ENCODE data around the gene CRIM1. TPM values are rescaled to one million over a fixed set of nuclear protein-coding genes. Genes with fewer than 3 reads are reported as not detected.

CRIM1 gene
- total RNA-seq, 1 experiment from 2014 or later: 27.6 TPM

DNA sequence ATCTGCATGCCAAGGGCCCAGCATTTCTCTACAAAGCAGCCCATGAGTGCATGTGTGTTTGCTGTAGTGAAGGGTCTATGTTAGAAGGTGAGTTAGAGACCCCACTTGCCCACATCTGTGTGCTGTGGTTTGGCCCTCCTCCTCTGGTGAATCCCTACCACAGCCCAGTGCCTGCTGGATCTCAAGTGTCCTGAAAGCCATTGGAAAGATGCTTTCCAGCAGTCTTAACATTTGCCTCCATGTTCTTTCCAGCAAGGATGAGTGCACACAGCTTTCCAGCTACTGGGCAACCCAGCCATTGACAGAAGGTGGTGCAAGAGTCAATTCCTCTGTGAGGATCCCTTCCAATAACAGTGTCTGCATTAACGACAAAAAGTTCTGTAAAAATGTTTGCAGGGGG is 13.6 kb downstream of the CRIM1 start:
- H3K9ac ChIP-seq (ENCODE audit: extremely low read depth, insufficient read length, low read length): no peak overlapping the region
- H4K91ac ChIP-seq (ENCODE audit: insufficient read length, low read depth, low read length): no peak overlapping the region
- H2AFZ ChIP-seq (ENCODE audit: low read length): no peak overlapping the region
- H3K4me2 ChIP-seq (ENCODE audit: insufficient read depth, insufficient read length, low read length): no peak overlapping the region
- H3K23me2 ChIP-seq (ENCODE audit: insufficient read length, low read depth, low read length, poor library complexity, severe bottlenecking): no peaks in the 10 kb centered on the region
- no peaks in the 10 kb centered on the region for H3K27me3 ChIP-seq (ENCODE audit: insufficient read depth, low read length)
- H2BK120ac ChIP-seq (ENCODE audit: low read depth, low read length, poor library complexity, severe bottlenecking): no peak overlapping the region
- H3K4me1 ChIP-seq (ENCODE audit: insufficient read depth, low read length): peaks cover 46% of the 10 kb centered on the region
- no peaks in the 10 kb centered on the region for H3K27me3 Mint-ChIP-seq (ENCODE audit: low read depth)
- H3K36me3 Mint-ChIP-seq (ENCODE audit: insufficient read depth in 1 of 3, low read depth in 3 of 3): no peaks in the 10 kb centered on the region
- no peak overlapping the region for H3K4me3 Mint-ChIP-seq
- no peak overlapping the region for H3T11ph ChIP-seq (ENCODE audit: low read length)
- TF ChIP-seq, protein P1, sequence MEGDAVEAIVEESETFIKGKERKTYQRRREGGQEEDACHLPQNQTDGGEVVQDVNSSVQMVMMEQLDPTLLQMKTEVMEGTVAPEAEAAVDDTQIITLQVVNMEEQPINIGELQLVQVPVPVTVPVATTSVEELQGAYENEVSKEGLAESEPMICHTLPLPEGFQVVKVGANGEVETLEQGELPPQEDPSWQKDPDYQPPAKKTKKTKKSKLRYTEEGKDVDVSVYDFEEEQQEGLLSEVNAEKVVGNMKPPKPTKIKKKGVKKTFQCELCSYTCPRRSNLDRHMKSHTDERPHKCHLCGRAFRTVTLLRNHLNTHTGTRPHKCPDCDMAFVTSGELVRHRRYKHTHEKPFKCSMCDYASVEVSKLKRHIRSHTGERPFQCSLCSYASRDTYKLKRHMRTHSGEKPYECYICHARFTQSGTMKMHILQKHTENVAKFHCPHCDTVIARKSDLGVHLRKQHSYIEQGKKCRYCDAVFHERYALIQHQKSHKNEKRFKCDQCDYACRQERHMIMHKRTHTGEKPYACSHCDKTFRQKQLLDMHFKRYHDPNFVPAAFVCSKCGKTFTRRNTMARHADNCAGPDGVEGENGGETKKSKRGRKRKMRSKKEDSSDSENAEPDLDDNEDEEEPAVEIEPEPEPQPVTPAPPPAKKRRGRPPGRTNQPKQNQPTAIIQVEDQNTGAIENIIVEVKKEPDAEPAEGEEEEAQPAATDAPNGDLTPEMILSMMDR (conservative IDR thresholded peaks at IDR 0.05): no peak
- H3K9me3 Mint-ChIP-seq: no peaks in the 10 kb centered on the region
- no peaks in the 10 kb centered on the region for H4K20me1 ChIP-seq (ENCODE audit: control insufficient read depth, insufficient read depth, insufficient read length)
- no peaks in the 10 kb centered on the region for H3K9me3 ChIP-seq (ENCODE audit: control insufficient read depth, low read depth, low read length)
- H3K27ac Mint-ChIP-seq: peak overlapping the region in 2 of 3 experiments; percentile 13 to 85; a peak in 2 of 7 replicates
- H2AK5ac ChIP-seq (ENCODE audit: insufficient read length, low read length): no peak overlapping the region
- no peak overlapping the region for H3K4ac ChIP-seq (ENCODE audit: low read depth, low read length)
- H4K5ac ChIP-seq (ENCODE audit: insufficient read length, low read depth, low read length): no peak overlapping the region
- no peak overlapping the region for H2BK20ac ChIP-seq (ENCODE audit: low read depth, low read length, poor library complexity, severe bottlenecking)
- H3K56ac ChIP-seq (ENCODE audit: insufficient read length, low read depth, low read length): no peak overlapping the region
- H3K23ac ChIP-seq (ENCODE audit: insufficient read length, low read depth, low read length): no peak overlapping the region
- H3K14ac ChIP-seq (ENCODE audit: insufficient read depth, low read length): no peak overlapping the region
- H4K8ac ChIP-seq (replicated peaks; ENCODE audit: insufficient read length, low read depth, low read length): no peak overlapping the region
- peaks cover 61% of the 10 kb centered on the region for H3K79me2 ChIP-seq (ENCODE audit: insufficient read depth, low read length)
- H2BK15ac ChIP-seq (ENCODE audit: low read depth, low read length): no peak overlapping the region
- WGBS (ENCODE audit: extremely low coverage, insufficient read length, low lambda C conversion rate): no CpG with 5 or more reads among the region's 1 CpG
- H3K18ac ChIP-seq (ENCODE audit: insufficient read length, low read depth, low read length): no peak overlapping the region
- DNase-seq: no peak
- H3K4me1 Mint-ChIP-seq: peaks cover 90 to 94% of the 10 kb centered on the region in 2 experiments
- no peak overlapping the region for H2BK5ac ChIP-seq (ENCODE audit: insufficient read length, low read length)
- no peak overlapping the region for H2BK12ac ChIP-seq (ENCODE audit: insufficient read length, low read depth, low read length)
- H3K79me1 ChIP-seq (ENCODE audit: insufficient read depth, low read depth, low read length, poor library complexity, severe bottlenecking): peaks cover 3% of the 10 kb centered on the region
- H3K27ac ChIP-seq (ENCODE audit: insufficient read length, low read depth, low read length): no peak overlapping the region
